ENCODE measurements around the gene BAIAP2L2.

DNA sequence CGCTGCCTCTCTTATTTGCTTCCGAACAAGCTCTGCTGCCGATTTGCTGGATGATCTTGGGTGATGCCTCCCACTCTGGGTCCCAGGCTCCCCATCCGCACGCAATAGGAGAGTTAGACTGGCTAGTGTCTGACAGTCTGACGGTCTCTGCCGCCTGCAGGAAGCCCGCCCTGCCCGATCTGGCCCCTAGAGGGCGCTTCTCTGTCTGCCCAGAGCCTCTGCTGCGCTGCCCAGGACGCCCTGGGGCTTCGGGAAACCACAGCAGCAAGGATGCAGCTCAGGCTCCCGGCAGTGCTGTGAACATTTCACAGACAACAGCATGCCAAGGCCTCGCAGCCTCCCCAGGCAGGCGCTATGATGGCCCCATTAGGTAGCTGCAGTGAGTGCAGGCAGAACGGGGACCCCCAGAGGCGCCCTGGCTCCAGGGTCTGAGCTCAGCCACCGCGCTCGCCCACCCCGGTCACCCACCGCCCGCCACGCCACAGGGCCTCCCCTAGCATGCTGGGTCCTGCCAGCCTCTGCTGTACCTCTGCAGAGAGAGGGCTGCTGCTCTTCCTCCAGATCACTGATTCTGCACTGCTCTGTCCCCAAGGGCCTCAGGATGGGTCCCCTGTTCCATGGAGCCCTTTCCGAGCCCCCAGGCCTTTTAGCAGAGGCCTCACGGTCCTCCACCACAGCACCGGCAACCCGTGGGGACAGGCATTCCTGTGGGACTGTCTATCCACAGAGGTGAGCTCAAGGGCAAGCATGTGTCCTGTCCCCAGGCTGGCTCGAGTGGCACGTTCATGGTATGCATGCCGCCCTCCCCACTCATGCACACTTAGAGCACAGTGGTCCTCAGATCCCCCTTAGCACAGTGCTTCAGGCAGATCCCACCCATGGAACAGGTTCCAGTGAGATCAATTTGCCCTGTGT is 4.3 kb upstream of the BAIAP2L2 start:
- TF ChIP-seq, protein P1, sequence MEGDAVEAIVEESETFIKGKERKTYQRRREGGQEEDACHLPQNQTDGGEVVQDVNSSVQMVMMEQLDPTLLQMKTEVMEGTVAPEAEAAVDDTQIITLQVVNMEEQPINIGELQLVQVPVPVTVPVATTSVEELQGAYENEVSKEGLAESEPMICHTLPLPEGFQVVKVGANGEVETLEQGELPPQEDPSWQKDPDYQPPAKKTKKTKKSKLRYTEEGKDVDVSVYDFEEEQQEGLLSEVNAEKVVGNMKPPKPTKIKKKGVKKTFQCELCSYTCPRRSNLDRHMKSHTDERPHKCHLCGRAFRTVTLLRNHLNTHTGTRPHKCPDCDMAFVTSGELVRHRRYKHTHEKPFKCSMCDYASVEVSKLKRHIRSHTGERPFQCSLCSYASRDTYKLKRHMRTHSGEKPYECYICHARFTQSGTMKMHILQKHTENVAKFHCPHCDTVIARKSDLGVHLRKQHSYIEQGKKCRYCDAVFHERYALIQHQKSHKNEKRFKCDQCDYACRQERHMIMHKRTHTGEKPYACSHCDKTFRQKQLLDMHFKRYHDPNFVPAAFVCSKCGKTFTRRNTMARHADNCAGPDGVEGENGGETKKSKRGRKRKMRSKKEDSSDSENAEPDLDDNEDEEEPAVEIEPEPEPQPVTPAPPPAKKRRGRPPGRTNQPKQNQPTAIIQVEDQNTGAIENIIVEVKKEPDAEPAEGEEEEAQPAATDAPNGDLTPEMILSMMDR (IDR thresholded peaks at IDR 0.05), result peak; percentile 94
- TF ChIP-seq EZH2 (IDR thresholded peaks at IDR 0.05), result no peak
- TF ChIP-seq EZH2phosphoT487 (IDR thresholded peaks at IDR 0.05), result no peak

Measured in neural progenitor cell (in vitro differentiated cells).